ENCODE data around the gene DCST2.

DCST2 gene

DNA sequence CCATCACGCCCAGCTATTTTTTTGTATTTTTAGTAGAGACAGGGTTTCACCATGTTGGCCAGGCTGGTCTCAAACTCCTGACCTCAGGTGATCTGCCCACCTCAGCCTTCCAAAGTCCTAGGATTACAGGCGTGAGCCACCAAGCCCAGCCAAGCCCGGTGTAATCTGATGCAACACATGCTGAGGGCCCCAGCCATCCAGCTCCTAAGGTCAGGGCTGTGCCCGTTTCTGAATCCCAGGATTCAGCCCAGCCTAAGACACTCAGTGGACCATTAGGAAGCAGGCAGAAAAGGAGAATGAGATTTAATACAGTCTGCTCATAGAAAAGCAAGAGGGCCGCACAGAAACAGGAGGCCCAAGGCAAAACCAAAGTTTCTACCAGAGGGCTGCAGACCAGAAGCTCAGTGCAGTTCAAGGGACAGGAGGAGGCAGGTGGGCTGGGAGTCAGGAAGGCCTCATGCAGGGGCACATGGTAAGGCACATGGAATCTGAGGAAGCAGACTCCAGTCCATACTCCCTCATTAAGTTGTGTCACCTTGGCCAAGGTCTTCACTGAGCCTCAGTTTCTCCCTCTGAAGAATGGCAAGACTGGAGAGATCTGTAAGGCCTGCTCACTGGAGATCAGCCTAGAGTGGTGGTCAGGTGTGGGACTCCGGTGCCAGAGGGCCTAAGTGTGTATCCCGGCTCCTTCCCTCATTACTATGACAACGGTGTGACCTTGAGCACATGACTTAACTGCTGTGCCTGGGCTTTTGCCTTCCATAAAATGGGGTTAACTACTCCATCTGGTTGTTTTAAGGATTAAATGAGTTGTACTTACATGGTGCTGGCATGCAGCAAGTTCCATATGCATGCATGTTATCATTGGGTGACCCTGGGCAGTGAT is 15.1 kb upstream of the DCST2 start:
- DNase-seq: no peak

- DNase-seq: peak; percentile 88
These were observed 11.5 kb upstream of the DCST2 start for GRCh38 chr1:155044812-155045657.

- no peak for DNase-seq
These were observed 10.8 kb upstream of the DCST2 start for GRCh38 chr1:155044365-155044764.

- DNase-seq: no peak
These were observed 10.2 kb upstream of the DCST2 start for GRCh38 chr1:155043793-155044192.

DNA sequence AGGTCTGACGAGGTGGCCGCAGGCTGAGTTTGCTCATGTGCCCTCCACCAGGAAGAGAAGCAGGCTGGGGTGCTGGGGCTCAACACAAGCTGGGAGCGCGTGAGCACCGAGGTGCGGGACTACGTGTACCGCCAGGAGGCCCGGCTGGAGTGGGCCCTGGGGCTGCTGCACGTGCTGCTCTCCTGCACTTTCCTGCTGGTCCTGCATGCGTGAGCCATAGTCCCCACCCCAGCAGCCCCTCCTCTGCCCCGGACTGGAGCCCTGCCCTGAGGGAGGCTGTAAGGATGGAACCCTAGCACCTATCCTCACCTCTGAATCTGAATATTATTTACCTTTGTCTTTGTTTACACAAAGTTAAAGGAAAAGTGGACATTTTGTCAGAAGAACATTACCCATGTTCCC is 9.7 kb upstream of the DCST2 start:
- DNase-seq: no peak

- no peak for DNase-seq
These were observed 9.2 kb upstream of the DCST2 start for GRCh38 chr1:155042789-155043188.

DNA sequence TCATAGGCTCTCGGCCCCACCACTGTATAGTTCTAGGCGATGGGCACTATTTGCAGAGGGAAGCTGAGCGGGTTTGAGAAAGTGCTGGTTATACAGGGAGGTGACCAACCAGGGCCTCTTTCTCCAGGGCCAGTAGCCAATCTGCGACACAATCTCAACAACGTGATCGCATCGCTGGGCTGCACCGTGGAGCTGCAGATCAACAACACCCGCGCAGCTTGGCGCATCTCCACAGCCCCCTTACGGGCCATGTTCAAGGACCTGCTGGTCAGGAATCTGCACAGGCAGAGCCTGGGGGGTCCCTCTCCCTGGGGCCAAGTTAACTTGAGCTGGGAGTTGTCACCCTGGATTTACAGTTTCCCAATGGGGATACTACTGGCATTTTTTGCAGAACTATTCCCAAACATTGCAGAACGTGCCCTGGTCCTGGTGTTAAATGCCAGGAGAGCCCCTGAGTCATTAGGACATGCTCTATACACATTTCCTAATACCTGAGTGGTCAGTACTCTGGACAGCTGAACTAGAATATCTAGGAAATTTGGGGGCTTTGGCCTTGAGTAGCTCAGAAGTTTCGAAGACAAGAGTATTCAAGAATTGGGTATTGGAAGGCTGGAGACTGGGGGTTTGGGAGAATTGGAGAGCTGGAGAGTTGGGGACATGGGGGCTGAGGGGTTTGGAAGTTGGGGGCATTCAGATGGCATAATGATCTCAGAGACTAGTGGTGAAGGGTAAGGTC is 6.9 kb upstream of the DCST2 start:
- DNase-seq: no peak

DNA sequence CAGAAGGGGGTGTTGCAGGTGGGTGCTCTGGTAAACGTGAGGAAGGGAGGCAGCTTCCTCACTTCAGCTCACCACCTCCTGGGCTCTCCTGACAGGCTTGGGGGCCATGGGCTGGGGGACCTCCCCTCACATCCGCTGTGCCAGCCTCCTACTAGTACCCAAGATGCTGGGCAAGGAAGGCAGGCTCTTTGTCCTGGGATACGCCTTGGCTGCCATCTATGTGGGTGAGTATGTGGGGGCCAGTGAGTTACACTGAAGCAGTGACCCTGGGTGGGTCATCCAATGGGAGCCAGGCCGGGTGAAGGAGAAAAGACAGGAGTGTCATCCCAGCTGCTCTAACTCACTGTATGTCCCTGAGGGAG is 5.7 kb upstream of the DCST2 start:
- no peak for DNase-seq

- DNase-seq: no peak
These were observed 5.2 kb upstream of the DCST2 start for GRCh38 chr1:155038602-155039307.

- no peak for DNase-seq
These were observed 4.4 kb upstream of the DCST2 start for GRCh38 chr1:155037851-155038441.

- DNase-seq: no peak
These were observed 3.5 kb upstream of the DCST2 start for GRCh38 chr1:155037043-155037442.

GRCh38 chr1:155035936-155036335 is 2.4 kb upstream of the DCST2 start:
- no peak for DNase-seq

GRCh38 chr1:155034318-155035208 is 982 bp upstream of the DCST2 start:
- DNase-seq: no peak

DNA sequence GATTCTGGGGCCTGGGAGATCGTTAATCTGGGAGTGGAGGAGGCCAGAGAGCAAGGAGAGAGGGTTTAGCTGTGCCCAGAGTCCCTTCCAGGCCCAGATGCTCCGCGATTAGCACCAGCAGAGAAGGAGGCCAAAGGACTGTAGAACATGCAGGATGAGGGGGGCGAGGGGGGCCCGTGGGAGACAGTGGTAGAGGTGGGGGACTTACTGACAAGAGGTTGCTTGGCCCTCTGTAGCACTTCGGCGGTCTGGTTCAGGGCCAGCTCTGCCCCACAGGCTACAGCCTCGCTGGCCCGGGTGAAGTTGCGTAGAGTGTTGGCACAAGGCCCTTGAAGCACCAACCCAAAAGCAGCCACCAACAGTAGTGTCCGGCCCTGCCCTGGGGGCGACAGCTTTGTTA is 695 bp downstream of the DCST2 start:
- DNase-seq: no peak

- no peak for DNase-seq
These were observed 2.7 kb downstream of the DCST2 start for GRCh38 chr1:155030899-155031298.

DNA sequence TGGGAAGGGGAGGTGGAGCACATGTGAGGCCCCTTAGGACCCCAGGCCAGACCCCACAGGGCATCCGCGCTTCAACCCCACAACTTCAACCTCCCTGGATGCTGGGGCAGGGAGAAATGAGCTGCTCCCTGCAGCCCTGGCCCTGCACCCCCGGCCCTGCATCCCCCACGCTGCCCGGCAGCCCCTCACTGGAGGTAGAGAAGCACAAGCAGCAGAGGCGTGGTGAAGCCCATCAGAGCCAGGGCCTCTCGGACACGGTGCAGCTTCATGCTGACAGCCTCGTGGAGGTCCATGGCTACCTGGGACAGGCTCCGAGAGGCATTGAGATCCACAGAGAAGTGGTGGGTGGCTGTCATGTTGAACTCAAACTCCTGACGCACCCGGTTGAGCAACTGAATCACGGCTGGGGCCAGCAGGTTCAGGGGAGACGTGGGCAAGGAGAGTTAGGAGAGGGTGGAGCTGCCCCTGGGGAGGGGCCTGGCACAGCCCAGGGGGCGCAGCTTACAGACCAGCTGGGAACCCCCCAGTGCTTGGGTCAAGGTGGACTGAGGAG is 3.3 kb downstream of the DCST2 start:
- no peak for DNase-seq

- no peak for DNase-seq
These were observed 3.9 kb downstream of the DCST2 start for GRCh38 chr1:155029513-155030242.

- no peak for DNase-seq
These were observed 7.0 kb downstream of the DCST2 start for GRCh38 chr1:155026588-155026987.

GRCh38 chr1:155026154-155026553 is 7.4 kb downstream of the DCST2 start:
- DNase-seq: no peak

- DNase-seq: no peak
These were observed 9.3 kb downstream of the DCST2 start for GRCh38 chr1:155024315-155024714.
